NCI-H1092 treated with DMSO at 0.1 percent for 48 hours (cell line): ENCODE results near the gene CCDC195.
A peak's percentile ranks its signal among the peaks of the same experiment; 100 is the strongest.
"Not testable (repeated sequence)": the region's sequence is repeated elsewhere in the genome, so short reads cannot be mapped to it uniquely, and the experiment has no call there.

Experiments used
- DNase-seq: peaks from one replicate; lab custom pipeline; 2025; lab: John Stamatoyannopoulos, UW

Gene CCDC195

DNA sequence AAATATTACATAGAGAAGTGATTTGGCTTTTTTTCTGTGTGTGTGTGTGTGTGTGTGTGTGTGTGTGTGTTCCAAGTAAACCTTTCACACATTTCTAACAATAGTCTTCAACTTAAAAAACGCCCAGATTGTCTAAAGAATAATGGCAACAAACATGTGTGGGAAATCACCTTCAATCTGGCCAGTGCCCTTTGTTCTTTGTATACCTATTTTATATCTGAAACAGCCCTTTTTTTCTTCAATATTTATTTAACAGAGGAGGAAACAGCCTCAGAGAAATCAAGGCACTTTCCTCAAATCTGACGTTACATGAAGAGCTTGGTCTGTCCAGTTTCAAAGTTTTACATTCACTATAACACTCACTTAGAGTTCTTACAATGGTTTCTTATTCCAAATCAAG lies 25.3 kb downstream of the CCDC195 start:
- no peak for DNase-seq

- no peak for DNase-seq
Measured at GRCh38 chr2:224689539-224689938, 26.6 kb downstream of the CCDC195 start.

DNA sequence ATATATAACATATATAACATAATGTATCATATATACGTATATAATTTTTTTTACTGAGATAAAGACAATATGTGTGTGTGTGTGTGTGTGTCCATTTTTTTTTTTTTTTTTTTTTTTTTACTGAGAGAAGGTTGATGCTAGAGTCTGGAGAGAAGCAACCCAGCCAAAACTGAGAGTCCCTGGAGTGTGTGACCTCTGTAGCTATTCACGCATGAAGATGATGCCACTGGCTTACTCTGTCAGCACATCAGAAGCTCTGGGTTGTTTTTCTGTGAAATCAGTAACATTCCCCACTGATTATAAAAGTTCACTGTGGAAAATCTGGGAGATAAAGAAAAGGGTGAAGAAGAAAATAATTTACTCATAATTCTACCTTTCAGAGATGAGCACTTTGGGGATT lies 27.2 kb downstream of the CCDC195 start:
- DNase-seq, result no peak

DNA sequence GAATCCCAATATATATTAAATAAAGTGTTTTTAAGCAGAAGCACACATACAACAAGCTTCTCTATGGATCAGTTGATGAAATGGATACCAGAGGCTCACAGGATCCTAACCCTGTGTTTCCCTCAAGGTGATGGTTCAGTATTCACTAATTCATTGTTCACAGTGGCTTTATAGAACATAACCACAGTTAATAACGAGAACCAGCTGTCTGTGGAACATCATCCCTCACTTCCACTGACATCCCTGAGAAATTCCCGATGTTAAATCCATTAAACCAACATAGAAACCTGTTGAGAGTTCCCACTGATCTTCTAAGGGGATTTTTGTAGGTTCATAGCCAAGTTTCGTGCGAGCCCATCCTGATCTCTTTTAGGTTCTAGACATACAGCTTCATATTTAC lies 29.0 kb downstream of the CCDC195 start:
- no peak for DNase-seq

- DNase-seq, result no peak
Measured at GRCh38 chr2:224685121-224685520, 31.0 kb downstream of the CCDC195 start.

GRCh38 chr2:224682134-224682533 lies 34.0 kb downstream of the CCDC195 start:
- peak; percentile 42 for DNase-seq

GRCh38 chr2:224671731-224672130 lies 44.4 kb downstream of the CCDC195 start:
- DNase-seq, result peak; percentile 71

DNA sequence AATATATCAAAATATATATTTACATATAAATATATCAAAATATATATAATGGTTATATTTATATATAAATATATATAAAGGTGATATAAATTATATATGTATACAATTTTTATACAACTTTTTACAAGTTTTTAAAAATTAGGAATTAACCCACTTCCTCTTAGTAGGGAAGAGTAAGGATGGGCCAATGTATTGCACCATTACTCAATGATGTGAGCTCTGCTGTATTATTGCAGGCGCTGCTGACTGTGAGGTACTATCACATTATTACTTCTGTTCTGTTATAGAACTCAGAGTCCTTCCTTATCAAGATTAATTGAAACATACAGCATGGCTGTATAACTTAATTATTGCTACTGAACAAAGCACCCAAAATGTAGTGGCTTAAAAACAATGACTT lies 46.0 kb downstream of the CCDC195 start:
- no peak for DNase-seq

DNA sequence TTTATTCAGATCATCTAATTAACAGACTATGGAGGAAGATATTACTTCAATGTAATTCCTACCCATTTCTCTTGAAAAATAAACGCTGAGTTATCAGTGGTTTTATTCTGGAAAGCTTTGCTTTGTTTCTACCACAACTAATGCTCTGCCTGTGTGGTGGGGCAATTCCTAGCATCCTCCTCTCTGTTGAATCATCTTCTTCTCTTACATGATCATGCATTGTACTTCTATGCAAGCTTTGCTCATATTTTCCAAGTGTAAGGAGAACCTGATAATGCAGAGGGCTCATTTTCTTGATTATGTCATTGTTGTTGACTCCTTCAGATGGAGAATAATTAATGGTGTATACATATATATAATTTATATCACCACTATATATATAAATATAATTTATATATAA lies 46.7 kb downstream of the CCDC195 start:
- no peak for DNase-seq

DNA sequence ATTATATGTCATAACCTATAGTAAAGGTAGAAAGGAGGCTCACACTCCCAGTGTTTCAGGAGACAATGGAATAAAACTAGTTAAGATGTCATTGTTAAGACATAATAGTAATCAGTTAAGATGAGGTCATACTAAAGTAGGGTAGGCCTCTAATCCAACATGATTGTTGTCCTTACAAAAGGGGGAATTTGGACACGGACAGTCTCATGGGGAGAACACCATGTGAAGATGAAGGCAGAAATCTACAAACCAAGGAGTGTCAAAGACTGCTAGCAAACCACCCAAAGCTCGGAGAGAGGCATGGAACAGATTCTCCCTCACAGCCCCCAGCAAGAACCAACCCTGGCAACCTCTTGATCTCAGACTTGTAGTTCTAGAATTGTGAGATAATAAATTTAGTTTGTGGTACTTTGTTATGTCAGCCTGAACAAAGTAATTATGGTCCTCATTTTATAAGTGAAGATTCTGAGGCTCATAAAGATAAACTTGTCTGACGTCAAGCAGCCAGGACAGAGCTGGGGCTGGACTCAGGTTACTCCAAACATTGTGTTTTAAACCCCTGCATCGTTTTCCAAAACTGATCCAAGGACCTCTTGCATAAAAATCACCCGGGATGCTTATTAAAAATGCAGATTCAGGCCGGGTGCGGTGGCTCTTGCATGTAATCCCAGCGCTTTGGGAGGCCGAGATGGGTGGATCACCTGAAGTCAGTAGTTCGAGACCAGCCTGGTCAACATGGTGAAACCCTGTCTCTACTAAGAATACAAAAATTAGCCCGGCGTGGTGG lies 47.8 kb downstream of the CCDC195 start:
- no peak for DNase-seq

GRCh38 chr2:224666951-224667553 lies 49.1 kb downstream of the CCDC195 start:
- no peak for DNase-seq

DNA sequence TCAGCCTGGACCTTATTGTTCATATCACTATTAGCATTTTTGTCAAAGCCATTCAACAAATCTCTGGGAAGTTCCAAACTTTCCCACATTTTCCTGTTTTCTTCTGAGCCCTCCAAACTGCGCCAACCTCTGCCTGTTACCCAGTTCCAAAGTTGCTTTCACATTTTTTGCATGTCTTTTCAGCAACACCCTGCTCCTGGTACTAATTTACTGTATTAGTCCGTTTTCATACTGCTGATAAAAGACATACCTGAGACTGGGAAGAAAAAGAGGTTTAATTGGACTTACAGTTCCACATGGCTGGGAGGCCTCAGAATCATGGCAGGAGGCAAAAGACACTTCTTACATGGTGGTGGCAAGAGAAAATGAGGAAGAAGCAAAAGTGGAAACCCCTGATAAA lies 52.8 kb downstream of the CCDC195 start:
- not testable (repeated sequence) for DNase-seq

DNA sequence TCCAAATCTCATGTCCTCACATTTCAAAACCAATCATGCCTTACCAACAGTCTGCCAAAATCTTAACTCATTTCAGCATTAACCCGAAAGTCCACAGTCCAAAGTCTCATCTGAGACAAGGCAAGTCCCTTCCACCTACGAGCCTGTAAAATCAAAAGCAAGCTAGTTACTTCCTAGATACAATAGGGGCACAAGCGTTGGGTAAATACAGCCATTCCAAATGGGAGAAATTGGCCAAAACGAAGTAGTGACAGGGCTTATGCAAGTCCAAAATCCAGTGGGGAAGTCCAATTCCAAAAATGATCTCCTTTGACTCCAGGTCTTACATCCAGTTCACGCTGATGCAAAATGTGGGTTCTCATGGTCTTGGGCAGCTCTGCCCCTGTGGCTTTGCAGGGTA lies 54.5 kb downstream of the CCDC195 start:
- DNase-seq, result not testable (repeated sequence)

GRCh38 chr2:224659714-224660113 lies 56.5 kb downstream of the CCDC195 start:
- DNase-seq, result no peak

- DNase-seq, result no peak
Measured at GRCh38 chr2:224658780-224659405, 57.3 kb downstream of the CCDC195 start.

GRCh38 chr2:224657349-224657748 lies 58.8 kb downstream of the CCDC195 start:
- no peak for DNase-seq

DNA sequence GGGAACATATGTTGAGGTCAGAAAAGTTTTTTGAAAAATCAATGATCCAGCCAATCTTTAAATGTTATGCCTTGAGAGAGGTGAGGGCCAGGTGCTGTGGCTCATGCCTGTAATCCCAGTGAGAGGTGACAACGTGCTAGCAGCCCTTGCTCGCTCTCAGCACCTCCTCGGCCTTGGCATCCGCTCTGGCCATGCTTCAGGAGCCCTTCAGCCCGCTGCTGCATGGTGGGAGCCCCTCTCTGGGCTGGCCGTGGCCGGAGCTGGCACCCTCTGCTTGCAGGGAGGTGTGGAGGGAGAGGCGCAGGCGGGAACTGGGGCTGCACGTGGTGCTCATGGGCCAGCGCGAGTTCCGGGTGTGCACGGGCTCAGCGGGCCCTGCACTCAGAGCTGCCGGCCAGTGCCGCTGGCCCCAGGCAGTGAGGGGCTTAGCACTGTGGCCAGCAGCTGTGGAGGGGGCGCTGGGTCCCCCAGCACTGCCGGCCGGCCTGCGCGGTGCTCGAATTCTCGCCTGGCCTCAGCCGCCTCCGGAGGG lies 61.1 kb downstream of the CCDC195 start:
- DNase-seq, result no peak
